Peyer's patch (tissue), 4 donors: Measurements from ENCODE around the gene VPS8.

Source experiments
- CTCF ChIP-seq, 6 experiments: fragments of 450-650 bp in 4 of 6; fragments of 200-600 bp in 2 of 6; sonication (generic) in 1 of 6; IDR thresholded peaks; one replicate each; pipeline ENCODE4 v1.5.1; 2017 to 2019; ENCODE audit warnings: antibody characterized with exemption in 6 of 6, mild to moderate bottlenecking in 3 of 6, moderate library complexity in 1 of 6
- POLR2A ChIP-seq, 2 donors: fragments of 450-650 bp; IDR thresholded peaks; one replicate each; pipeline ENCODE4 v1.5.1; 2017; ENCODE audit warnings: antibody characterized with exemption in 2 of 2, mild to moderate bottlenecking in 2 of 2, moderate library complexity in 2 of 2

- TF ChIP-seq POLR2A (IDR thresholded peaks at IDR 0.05) (no peak), CTCF (IDR thresholded peaks at IDR 0.05) (no peak)
These were observed 40.5 kb upstream of the VPS8 start for GRCh38 chr3:184771301-184772127.
